ENCODE measurements around the gene SYNE4.

The SYNE4 gene

DNA sequence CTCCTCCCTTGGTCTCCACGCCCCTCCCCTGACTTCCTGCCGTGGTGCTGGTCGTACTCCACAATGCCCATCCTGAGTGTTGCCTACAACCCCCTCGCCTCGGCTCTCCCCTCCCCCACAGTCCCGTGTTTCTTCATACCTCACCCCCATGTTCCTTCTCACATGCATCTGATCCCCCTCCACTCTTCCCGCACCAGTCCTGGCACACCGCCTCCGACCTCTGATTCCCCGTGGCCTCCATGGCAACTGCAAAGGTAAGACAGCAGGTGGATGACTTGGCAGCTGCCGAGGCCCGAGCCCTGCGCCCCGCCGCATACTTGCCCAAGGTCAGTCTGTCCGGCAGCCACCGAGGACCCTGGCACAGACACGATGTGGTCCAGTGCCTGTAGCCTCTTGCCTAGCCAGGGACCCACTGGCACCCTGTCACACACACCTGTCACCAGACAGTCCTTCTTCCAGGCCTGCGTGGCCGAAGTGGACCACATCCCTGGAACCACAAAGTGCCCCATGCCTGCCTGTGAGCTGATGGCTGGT is 29.7 kb downstream of the SYNE4 start:
- Histone ChIP-seq H3K27me3 (ENCODE audit: insufficient read depth, poor library complexity, severe bottlenecking) (no peaks in the 10 kb centered on the region), H3K27ac (replicated peaks) (no peak overlapping the region), H3K4me3 (replicated peaks; ENCODE audit: insufficient read depth, low read length) (no peak overlapping the region)
- TF ChIP-seq POLR2AphosphoS5 (IDR thresholded peaks at IDR 0.05; ENCODE audit: low read depth) = no peak
- no peak for TF ChIP-seq REST (IDR thresholded peaks at IDR 0.05; ENCODE audit: insufficient replicate concordance, low read depth)
- DNase-seq (ENCODE audit: low read depth in 1 of 2, low spot score in 1 of 2) = no peak

GRCh38 chr19:35978271-35978670 is 30.3 kb downstream of the SYNE4 start:
- TF ChIP-seq REST (IDR thresholded peaks at IDR 0.05; ENCODE audit: insufficient replicate concordance, low read depth) (no peak), GABPA (IDR thresholded peaks at IDR 0.05; ENCODE audit: low read depth) (no peak), CTCF (IDR thresholded peaks at IDR 0.05; ENCODE audit: insufficient read depth, low read length) (no peak), SPI1 (IDR thresholded peaks at IDR 0.05; ENCODE audit: borderline replicate concordance, low read depth) (no peak), POLR2AphosphoS5 (IDR thresholded peaks at IDR 0.05; ENCODE audit: low read depth) (no peak)
- Histone ChIP-seq H3K27me3 (ENCODE audit: insufficient read depth, poor library complexity, severe bottlenecking) (no peaks in the 10 kb centered on the region), H3K27ac (replicated peaks) (no peak overlapping the region), H3K4me3 (replicated peaks; ENCODE audit: insufficient read depth, low read length) (no peak overlapping the region)
- DNase-seq (ENCODE audit: low read depth in 1 of 2, low spot score in 1 of 2) = no peak

- no peak overlapping the region for H3K4me3 ChIP-seq (replicated peaks; ENCODE audit: insufficient read depth, low read length)
- TF ChIP-seq POLR2AphosphoS5 (IDR thresholded peaks at IDR 0.05; ENCODE audit: low read depth) = no peak
- no peak for TF ChIP-seq GABPA (IDR thresholded peaks at IDR 0.05; ENCODE audit: low read depth)
- TF ChIP-seq SPI1 (IDR thresholded peaks at IDR 0.05; ENCODE audit: borderline replicate concordance, low read depth) = no peak
- TF ChIP-seq CTCF (IDR thresholded peaks at IDR 0.05; ENCODE audit: insufficient read depth, low read length) = no peak
- TF ChIP-seq REST (IDR thresholded peaks at IDR 0.05; ENCODE audit: insufficient replicate concordance, low read depth) = no peak
- H3K27ac ChIP-seq (replicated peaks) = no peak overlapping the region
- peak in 1 of 2 experiments; percentile 36 for DNase-seq (ENCODE audit: low read depth in 1 of 2, low spot score in 1 of 2)
- no peaks in the 10 kb centered on the region for H3K27me3 ChIP-seq (ENCODE audit: insufficient read depth, poor library complexity, severe bottlenecking)
Measured at GRCh38 chr19:35977446-35978222, 31.0 kb downstream of the SYNE4 start.
